K562 (cell line): Measurements from ENCODE around the gene KPNA4. TPM values are rescaled to one million over a fixed set of nuclear protein-coding genes. Genes with fewer than 3 reads are reported as not detected.

Experiments
- BRD4 ChIP-seq: fragments of 200-600 bp; sonication (generic); IDR thresholded peaks from 2 replicates; pipeline ENCODE4 v1.6.1; 2017; ENCODE audit warnings: inconsistent platforms
- CUX1 ChIP-seq: fragments of 200-800 bp; sonication (Bioruptor generic); IDR thresholded peaks from 2 replicates; pipeline ENCODE4 v1.6.1; 2016; ENCODE audit warnings: missing genetic modification characterization, missing compliant biosample characterization
- MXI1 ChIP-seq: IDR thresholded peaks from 2 replicates; pipeline ENCODE4 v1.6.1; 2011; ENCODE audit warnings: low read depth, mild to moderate bottlenecking, improper control_type of control experiment, low read length
- NEUROD1 ChIP-seq: fragments of 150-350 bp; IDR thresholded peaks from 2 replicates; pipeline ENCODE4 v1.6.1; 2014; ENCODE audit warnings: borderline replicate concordance, low read length, low read depth; ENCODE audit not compliant: partially characterized antibody
- OTX1 ChIP-seq: fragments of 450-650 bp; formaldehyde crosslinking; IDR thresholded peaks from 2 replicates; pipeline ENCODE4 v1.4.0; 2022; ENCODE audit warnings: mild to moderate bottlenecking
- PHF20 ChIP-seq: fragments of 450-650 bp; IDR thresholded peaks from 2 replicates; pipeline ENCODE4 v1.6.1; 2018; ENCODE audit not compliant: partially characterized antibody
- SAP30 ChIP-seq: fragments of 200-600 bp; sonication (generic); IDR thresholded peaks from 2 replicates; pipeline ENCODE4 v1.6.1; 2012; ENCODE audit warnings: borderline replicate concordance, low read depth, mild to moderate bottlenecking, moderate library complexity, low read length, control low read depth, inconsistent platforms; ENCODE audit not compliant: insufficient read depth, poor library complexity, severe bottlenecking
- SOX6 ChIP-seq: fragments of 450-650 bp; IDR thresholded peaks from 2 replicates; pipeline ENCODE4 v1.6.1; 2014; ENCODE audit warnings: mild to moderate bottlenecking
- SPI1 ChIP-seq: IDR thresholded peaks from 2 replicates; pipeline ENCODE4 v1.6.1; 2011; ENCODE audit warnings: low read depth, low read length, control low read depth, borderline replicate concordance
- ZBTB33 ChIP-seq: sonication (generic); formaldehyde crosslinking; IDR thresholded peaks from 2 replicates; pipeline ENCODE4 v1.8.1; 2023; ENCODE audit warnings: mild to moderate bottlenecking, missing genetic modification reagents
- polyA plus RNA-seq, 8 experiments: library from polyadenylated mRNA; depleted of rRNA in 4 of 8; stranded (reverse) in 5 of 8; unstranded in 3 of 8; fragments of >200 nt; fragmentation: Nextera tagmentation in 2 of 8; fragmentation: Illumina TruSeq in 1 of 8; extraction: Ambion mirVana in 2 of 8; extraction: Trizol in 1 of 8; gene quantifications; 2 replicates each; pipeline versions ENCODE4 v1.2.1 to v1.2.3, GENCODE V29; 2011 to 2014; ENCODE audit warnings: inconsistent platforms in 1 of 8, missing spikeins in 1 of 8
- total RNA-seq, 7 experiments: library from RNA; depleted of rRNA in 6 of 7; stranded (reverse); fragments of >200 nt in 6 of 7; fragmentation: Illumina TruSeq in 2 of 7; extraction: Trizol in 2 of 7; gene quantifications; 2 replicates each; pipeline versions ENCODE4 v1.2.1 to v1.2.3, GENCODE V29; 2011 to 2021; ENCODE audit warnings: low replicate concordance in 1 of 7
- TF ChIP-seq, protein P1 (sequence below), 2 experiments: fragments of 450-650 bp; IDR thresholded peaks; 2 replicates each; pipeline ENCODE4 v1.6.1; 2018; ENCODE audit warnings: mild to moderate bottlenecking in 2 of 2, low read depth in 1 of 2; ENCODE audit not compliant: partially characterized antibody in 2 of 2
- TF ChIP-seq, protein P2 (sequence below), 2 experiments: fragments of 450-650 bp; IDR thresholded peaks; 2 replicates each; pipeline ENCODE4 v1.6.1; 2016

KPNA4 gene
- total and polyA plus RNA-seq, 9 of the 15 experiments (the other 6 are each of a cell fraction or from before 2014, with no cell fraction given): 13.9 to 66.6 (median 34.5) TPM

DNA sequence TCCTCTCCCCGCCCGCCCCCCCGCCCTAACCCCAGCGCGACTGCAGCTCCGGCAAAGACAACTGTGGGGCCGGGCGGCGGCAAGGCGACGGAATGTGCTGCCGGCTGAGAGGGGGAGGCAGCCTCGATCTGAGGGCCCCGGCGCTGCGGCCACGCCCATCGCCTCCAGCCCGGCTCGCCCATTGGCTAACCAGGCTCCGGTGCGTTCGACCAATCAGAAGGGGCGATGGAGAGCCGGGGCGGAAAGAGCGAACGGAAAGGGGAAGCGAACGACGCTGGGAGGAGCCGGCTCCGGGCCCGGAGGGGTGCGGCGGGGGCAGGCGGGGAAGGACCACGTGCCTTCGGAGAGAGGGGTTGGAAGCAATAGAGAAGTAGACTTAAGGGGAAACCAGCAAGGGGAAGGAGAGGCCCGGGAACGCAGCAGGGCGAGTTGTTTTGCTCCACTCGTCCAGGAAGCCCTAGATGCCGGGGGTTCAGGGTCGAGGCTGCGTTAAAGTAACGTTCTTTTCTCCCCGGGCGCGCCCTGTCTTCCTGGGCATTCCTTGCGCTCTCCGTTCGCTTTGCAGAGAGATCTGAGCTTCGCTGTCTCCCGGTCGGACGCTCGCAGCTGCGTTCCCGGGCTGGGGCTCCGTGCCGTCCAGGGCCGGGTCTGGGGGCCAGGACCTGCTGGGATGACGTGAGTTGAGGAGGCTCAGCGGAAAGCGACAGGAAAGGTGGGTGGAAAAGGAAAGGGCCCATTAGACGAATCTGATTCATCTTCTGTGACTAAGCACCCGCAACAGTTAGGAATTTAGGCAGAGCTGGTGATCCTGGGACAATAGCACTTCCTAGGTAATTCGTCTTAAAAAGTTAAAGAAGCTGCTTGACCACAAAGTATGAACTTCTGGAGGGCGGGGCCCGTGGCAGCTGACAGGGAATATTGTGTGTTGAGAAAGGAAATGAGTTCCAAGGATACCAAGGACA lies at the start of gene KPNA4 (continued):
- TF ChIP-seq CUX1 (CRISPR knock-in tag) (no peak), NEUROD1 (peak; percentile 41), PHF20 (peak; percentile 46), BRD4 (0 out of 2 replicates have a peak, but pooled peaks have one; percentile 19), ZBTB33 (CRISPR knock-in tag) (0 out of 2 replicates have a peak, but pooled peaks have one; percentile 41), SAP30 (peak; percentile 91), SOX6 (peak; percentile 48), SPI1 (peak; percentile 86), OTX1 (CRISPR knock-in tag) (peak; percentile 35; the same call in 1 of the 2 replicates), MXI1 (peak; percentile 90)
- TF ChIP-seq, protein P1, sequence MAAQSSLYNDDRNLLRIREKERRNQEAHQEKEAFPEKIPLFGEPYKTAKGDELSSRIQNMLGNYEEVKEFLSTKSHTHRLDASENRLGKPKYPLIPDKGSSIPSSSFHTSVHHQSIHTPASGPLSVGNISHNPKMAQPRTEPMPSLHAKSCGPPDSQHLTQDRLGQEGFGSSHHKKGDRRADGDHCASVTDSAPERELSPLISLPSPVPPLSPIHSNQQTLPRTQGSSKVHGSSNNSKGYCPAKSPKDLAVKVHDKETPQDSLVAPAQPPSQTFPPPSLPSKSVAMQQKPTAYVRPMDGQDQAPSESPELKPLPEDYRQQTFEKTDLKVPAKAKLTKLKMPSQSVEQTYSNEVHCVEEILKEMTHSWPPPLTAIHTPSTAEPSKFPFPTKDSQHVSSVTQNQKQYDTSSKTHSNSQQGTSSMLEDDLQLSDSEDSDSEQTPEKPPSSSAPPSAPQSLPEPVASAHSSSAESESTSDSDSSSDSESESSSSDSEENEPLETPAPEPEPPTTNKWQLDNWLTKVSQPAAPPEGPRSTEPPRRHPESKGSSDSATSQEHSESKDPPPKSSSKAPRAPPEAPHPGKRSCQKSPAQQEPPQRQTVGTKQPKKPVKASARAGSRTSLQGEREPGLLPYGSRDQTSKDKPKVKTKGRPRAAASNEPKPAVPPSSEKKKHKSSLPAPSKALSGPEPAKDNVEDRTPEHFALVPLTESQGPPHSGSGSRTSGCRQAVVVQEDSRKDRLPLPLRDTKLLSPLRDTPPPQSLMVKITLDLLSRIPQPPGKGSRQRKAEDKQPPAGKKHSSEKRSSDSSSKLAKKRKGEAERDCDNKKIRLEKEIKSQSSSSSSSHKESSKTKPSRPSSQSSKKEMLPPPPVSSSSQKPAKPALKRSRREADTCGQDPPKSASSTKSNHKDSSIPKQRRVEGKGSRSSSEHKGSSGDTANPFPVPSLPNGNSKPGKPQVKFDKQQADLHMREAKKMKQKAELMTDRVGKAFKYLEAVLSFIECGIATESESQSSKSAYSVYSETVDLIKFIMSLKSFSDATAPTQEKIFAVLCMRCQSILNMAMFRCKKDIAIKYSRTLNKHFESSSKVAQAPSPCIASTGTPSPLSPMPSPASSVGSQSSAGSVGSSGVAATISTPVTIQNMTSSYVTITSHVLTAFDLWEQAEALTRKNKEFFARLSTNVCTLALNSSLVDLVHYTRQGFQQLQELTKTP (IDR thresholded peaks at IDR 0.05; ENCODE audit: low read depth in 1 of 2, partially characterized antibody in 2 of 2): peak; percentile 51 to 76
- TF ChIP-seq, protein P2, sequence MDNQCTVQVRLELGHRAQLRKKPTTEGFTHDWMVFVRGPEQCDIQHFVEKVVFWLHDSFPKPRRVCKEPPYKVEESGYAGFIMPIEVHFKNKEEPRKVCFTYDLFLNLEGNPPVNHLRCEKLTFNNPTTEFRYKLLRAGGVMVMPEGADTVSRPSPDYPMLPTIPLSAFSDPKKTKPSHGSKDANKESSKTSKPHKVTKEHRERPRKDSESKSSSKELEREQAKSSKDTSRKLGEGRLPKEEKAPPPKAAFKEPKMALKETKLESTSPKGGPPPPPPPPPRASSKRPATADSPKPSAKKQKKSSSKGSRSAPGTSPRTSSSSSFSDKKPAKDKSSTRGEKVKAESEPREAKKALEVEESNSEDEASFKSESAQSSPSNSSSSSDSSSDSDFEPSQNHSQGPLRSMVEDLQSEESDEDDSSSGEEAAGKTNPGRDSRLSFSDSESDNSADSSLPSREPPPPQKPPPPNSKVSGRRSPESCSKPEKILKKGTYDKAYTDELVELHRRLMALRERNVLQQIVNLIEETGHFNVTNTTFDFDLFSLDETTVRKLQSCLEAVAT (IDR thresholded peaks at IDR 0.05): peak in 1 of 2 experiments; percentile 17; a peak in 1 of 4 replicates
